ENCODE measurements around the gene TSPYL1. TPM values are rescaled to one million over a fixed set of nuclear protein-coding genes. Genes with fewer than 3 reads are reported as not detected.

The TSPYL1 gene
- total and polyA plus RNA-seq, 9 donors: 41.9 to 65.8 (median 53.8) TPM

DNA sequence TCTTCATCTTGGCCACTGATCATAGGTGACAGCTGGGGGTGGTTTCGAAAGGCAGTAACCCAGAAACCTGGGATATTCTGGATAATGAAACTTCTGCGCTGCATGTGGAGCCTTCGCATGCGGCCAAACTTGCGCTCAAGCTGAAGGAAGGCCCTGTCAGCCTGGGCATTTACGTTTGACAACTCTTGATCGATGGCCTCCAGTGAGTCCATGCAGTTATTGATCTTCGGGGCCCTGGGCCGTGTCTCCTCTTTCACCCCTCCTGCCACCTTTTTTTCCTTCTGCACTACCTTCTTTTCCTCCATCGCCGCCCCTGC lies 26.6 kb downstream of the TSPYL1 start:
- H3K4me3 ChIP-seq (ENCODE audit: low read length): peak overlapping the region; percentile 81
- no peaks in the 10 kb centered on the region for H3K27me3 ChIP-seq (ENCODE audit: control insufficient read depth, insufficient read depth, low read length)
- H3K9me3 ChIP-seq (replicated peaks; ENCODE audit: control insufficient read depth, low read depth, low read length): no peaks in the 10 kb centered on the region
- peak; percentile 19 for DNase-seq
- H3K4me1 ChIP-seq (ENCODE audit: control insufficient read depth, insufficient read depth, low read length): peaks cover 27% of the 10 kb centered on the region
- WGBS (ENCODE audit: insufficient coverage): 26% methylated on average over 11 of the region's 11 CpGs
- peak overlapping the region; percentile 95 for H3K27ac ChIP-seq (ENCODE audit: low read length)
- H3K36me3 ChIP-seq (ENCODE audit: control insufficient read depth, insufficient read depth, low read length): peaks cover 10% of the 10 kb centered on the region

DNA sequence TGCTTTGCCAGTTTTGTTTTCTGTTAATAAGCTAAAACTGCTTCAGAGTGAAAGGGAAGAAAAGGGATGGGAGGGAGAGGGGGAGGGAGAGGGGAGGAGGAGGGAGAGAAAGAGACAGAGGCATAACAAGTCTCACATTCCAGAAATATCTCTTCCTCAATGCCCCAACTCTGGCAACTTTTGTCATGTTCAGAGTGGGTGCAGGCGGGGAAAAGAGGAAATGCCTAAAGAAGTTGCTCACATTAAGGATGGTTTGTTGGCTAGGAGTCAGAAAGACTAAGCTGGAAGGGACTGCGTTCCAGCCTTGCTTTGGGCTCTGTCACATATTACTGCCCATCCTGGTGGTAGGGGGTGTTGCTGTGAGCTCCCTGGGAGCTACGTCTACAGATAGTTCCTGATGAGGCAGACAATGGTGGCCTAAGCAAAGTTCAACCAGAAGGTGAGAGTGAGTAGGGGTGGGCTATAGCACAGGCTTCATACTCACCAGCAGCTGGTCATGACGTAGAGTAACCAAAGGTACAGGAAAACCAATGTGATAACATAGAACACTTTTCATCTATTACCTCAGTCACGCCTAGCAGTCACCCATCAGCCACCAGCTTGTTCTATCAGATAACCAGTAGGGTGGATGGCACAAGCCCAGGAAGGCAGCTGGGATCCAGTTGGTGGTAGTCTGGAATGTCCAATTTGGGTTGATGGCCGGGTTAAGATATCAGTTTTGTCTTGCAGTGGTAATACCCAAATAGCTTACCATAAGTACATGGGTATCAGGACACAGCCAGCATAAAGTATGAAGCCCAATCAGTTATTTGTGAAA lies 28.0 kb downstream of the TSPYL1 start:
- no peaks in the 10 kb centered on the region for H3K9me3 ChIP-seq (replicated peaks; ENCODE audit: control insufficient read depth, low read depth, low read length)
- peak; percentile 18 for DNase-seq
- H3K36me3 ChIP-seq (ENCODE audit: control insufficient read depth, insufficient read depth, low read length): peaks cover 10% of the 10 kb centered on the region
- H3K4me3 ChIP-seq (ENCODE audit: low read length): no peak overlapping the region
- no peaks in the 10 kb centered on the region for H3K27me3 ChIP-seq (ENCODE audit: control insufficient read depth, insufficient read depth, low read length)
- no peak overlapping the region for H3K27ac ChIP-seq (ENCODE audit: low read length)
- peaks cover 27% of the 10 kb centered on the region for H3K4me1 ChIP-seq (ENCODE audit: control insufficient read depth, insufficient read depth, low read length)
- 67% methylated on average over 1 of the region's 6 CpGs for WGBS (ENCODE audit: insufficient coverage)

DNA sequence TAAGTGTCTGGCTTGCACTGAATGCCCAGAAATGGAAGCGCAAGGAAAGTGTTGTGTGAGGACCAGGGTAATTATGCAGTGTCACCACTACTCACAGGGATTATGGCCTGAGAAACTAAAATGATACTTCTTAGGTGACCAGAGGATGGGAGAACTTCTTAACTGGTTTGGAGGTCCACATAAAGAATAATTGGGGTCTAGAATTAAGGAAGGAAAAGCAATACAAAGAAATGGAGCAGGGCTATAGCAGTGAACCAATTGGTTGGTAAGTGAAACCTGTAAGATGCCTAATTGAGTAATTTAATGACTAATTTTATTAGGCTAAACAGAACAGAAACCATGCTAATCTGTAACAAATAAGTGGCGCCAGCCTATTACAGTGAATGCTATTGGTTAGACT lies 31.2 kb downstream of the TSPYL1 start:
- H3K4me1 ChIP-seq (ENCODE audit: control insufficient read depth, insufficient read depth, low read length): peaks cover 25% of the 10 kb centered on the region
- H3K27ac ChIP-seq (ENCODE audit: low read length): no peak overlapping the region
- H3K4me3 ChIP-seq (ENCODE audit: low read length): no peak overlapping the region
- DNase-seq: no peak
- H3K9me3 ChIP-seq (replicated peaks; ENCODE audit: control insufficient read depth, low read depth, low read length): no peaks in the 10 kb centered on the region
- H3K27me3 ChIP-seq (ENCODE audit: control insufficient read depth, insufficient read depth, low read length): no peaks in the 10 kb centered on the region
- WGBS (ENCODE audit: insufficient coverage): 88% methylated on average over 1 of the region's 2 CpGs
- H3K36me3 ChIP-seq (ENCODE audit: control insufficient read depth, insufficient read depth, low read length): peaks cover 12% of the 10 kb centered on the region

DNA sequence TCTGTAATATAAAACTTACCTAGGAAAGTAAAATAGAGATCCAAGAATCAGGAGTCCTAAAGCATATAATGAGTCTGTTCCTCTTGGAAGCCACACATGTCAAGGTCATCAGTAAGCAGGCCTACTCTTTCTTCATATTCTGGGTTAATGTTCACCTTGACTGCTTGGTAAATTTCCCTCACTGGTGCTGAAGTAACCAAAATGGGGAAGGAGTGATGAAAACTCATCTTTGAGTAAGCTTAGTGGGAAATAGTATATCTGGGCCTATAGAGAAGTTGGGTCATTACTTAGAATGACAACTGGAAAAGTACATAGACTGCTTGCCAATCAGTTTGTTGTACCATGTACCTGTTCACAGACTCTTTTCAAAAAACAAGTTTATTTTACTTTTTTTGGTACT lies 32.4 kb downstream of the TSPYL1 start:
- no peaks in the 10 kb centered on the region for H3K27me3 ChIP-seq (ENCODE audit: control insufficient read depth, insufficient read depth, low read length)
- no peaks in the 10 kb centered on the region for H3K9me3 ChIP-seq (replicated peaks; ENCODE audit: control insufficient read depth, low read depth, low read length)
- H3K27ac ChIP-seq (ENCODE audit: low read length): no peak overlapping the region
- no peak for DNase-seq
- H3K4me1 ChIP-seq (ENCODE audit: control insufficient read depth, insufficient read depth, low read length): peaks cover 15% of the 10 kb centered on the region
- H3K36me3 ChIP-seq (ENCODE audit: control insufficient read depth, insufficient read depth, low read length): peaks cover 12% of the 10 kb centered on the region
- H3K4me3 ChIP-seq (ENCODE audit: low read length): no peak overlapping the region

GRCh38 chr6:116246089-116246488 lies 33.6 kb downstream of the TSPYL1 start:
- no CpG with 5 or more reads among the region's 4 CpGs for WGBS (ENCODE audit: insufficient coverage)

DNA sequence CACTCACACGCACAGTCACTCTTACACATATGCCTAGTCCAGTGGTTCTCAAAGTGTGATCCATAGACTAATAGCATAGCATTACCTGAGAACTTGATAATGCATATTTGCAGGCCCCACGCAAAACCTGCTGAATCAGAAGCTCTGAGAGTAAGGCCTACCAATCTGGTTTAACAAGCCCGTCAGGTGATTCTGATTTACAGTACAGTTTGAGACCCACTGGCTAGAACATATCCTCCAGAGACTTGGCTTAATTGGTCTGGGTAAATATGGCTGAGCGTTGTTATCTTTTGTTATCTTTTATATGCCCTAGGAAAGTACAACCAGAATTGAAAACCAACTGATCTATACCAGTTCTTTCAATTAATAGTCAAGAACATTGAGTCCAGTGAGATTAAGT lies 35.4 kb downstream of the TSPYL1 start:
- no peak overlapping the region for H3K4me3 ChIP-seq (ENCODE audit: low read length)
- H3K27me3 ChIP-seq (ENCODE audit: control insufficient read depth, insufficient read depth, low read length): no peaks in the 10 kb centered on the region
- no peaks in the 10 kb centered on the region for H3K9me3 ChIP-seq (replicated peaks; ENCODE audit: control insufficient read depth, low read depth, low read length)
- no peak for DNase-seq
- WGBS (ENCODE audit: insufficient coverage): 100% methylated on average over 1 of the region's 4 CpGs
- H3K36me3 ChIP-seq (ENCODE audit: control insufficient read depth, insufficient read depth, low read length): peaks cover 2% of the 10 kb centered on the region
- no peaks in the 10 kb centered on the region for H3K4me1 ChIP-seq (ENCODE audit: control insufficient read depth, insufficient read depth, low read length)
- no peak overlapping the region for H3K27ac ChIP-seq (ENCODE audit: low read length)

More at GRCh38 chr6:116246089-116246488, 33.6 kb downstream of the TSPYL1 start:
- Histone ChIP-seq H3K27ac (ENCODE audit: low read length) (no peak overlapping the region), H3K4me3 (ENCODE audit: low read length) (no peak overlapping the region), H3K4me1 (ENCODE audit: control insufficient read depth, insufficient read depth, low read length) (peaks cover 6% of the 10 kb centered on the region), H3K27me3 (ENCODE audit: control insufficient read depth, insufficient read depth, low read length) (no peaks in the 10 kb centered on the region), H3K9me3 (replicated peaks; ENCODE audit: control insufficient read depth, low read depth, low read length) (no peaks in the 10 kb centered on the region), H3K36me3 (ENCODE audit: control insufficient read depth, insufficient read depth, low read length) (peaks cover 7% of the 10 kb centered on the region)
- DNase-seq: no peak

DNA sequence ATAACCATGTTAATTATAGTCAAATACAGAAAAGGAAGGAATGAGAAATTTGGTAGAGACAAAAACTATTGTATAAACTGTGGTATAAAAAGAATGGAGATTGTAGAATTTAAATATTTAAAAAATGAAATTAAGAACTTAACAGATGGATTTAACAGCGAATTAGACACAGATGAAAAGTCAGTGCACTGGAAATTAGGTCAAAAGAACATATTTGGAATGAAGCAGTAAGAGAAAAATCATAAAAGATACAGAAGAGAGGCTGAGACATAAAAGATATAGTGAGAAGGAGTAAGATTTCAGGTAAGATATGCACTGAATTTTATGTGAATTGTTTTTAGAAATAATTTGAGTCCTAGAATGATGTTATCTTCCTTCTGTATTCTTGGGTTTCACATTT lies 39.9 kb downstream of the TSPYL1 start:
- Histone ChIP-seq H3K36me3 (ENCODE audit: control insufficient read depth, insufficient read depth, low read length) (peaks cover 8% of the 10 kb centered on the region), H3K4me3 (ENCODE audit: low read length) (no peak overlapping the region), H3K27me3 (ENCODE audit: control insufficient read depth, insufficient read depth, low read length) (no peaks in the 10 kb centered on the region), H3K27ac (ENCODE audit: low read length) (no peak overlapping the region), H3K4me1 (ENCODE audit: control insufficient read depth, insufficient read depth, low read length) (no peaks in the 10 kb centered on the region), H3K9me3 (replicated peaks; ENCODE audit: control insufficient read depth, low read depth, low read length) (no peaks in the 10 kb centered on the region)
- no CpG with 5 or more reads among the region's 1 CpG for WGBS (ENCODE audit: insufficient coverage)
- no peak for DNase-seq

DNA sequence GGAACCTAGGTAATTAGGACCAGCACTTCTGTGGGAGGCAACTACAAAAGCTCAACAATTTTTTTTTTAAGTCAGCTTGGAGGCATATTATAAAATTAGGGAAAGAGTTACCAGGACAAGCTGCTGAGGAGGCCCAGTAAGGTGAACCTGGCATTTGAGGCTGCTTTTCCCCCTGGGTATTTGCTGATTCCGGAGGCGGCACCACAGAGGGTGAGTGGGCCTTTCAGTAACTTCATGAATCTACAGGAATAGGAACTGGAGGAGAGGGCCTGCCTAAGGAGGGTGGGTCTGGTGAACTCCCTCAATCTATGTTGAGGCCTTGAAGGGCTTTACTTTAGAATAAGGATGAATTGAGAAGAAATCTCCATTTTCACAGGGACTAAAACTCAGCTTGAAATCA lies 40.5 kb downstream of the TSPYL1 start:
- Histone ChIP-seq H3K27ac (ENCODE audit: low read length) (no peak overlapping the region), H3K4me3 (ENCODE audit: low read length) (no peak overlapping the region), H3K27me3 (ENCODE audit: control insufficient read depth, insufficient read depth, low read length) (no peaks in the 10 kb centered on the region), H3K4me1 (ENCODE audit: control insufficient read depth, insufficient read depth, low read length) (no peaks in the 10 kb centered on the region), H3K36me3 (ENCODE audit: control insufficient read depth, insufficient read depth, low read length) (peaks cover 7% of the 10 kb centered on the region), H3K9me3 (replicated peaks; ENCODE audit: control insufficient read depth, low read depth, low read length) (no peaks in the 10 kb centered on the region)
- no CpG with 5 or more reads among the region's 2 CpGs for WGBS (ENCODE audit: insufficient coverage)
- no peak for DNase-seq

DNA sequence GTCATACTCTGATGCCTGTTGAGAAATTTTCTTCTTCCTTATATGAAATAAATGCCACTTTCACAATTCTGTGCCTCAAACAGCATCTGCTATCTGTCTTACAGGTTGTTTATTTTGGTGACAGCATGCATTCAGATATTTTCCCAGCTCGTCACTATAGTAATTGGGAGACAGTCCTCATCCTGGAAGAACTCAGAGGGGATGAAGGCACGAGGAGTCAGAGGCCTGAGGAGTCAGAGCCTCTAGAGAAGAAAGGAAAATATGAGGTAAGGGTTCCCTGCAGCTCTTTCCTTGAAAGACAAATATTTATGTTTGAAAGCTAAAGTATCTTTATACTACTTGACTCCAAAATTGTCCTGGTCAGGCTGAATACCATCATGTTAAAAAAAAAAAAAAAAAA lies 41.6 kb downstream of the TSPYL1 start:
- Histone ChIP-seq H3K27ac (ENCODE audit: low read length) (no peak overlapping the region), H3K36me3 (ENCODE audit: control insufficient read depth, insufficient read depth, low read length) (peaks cover 6% of the 10 kb centered on the region), H3K4me1 (ENCODE audit: control insufficient read depth, insufficient read depth, low read length) (no peaks in the 10 kb centered on the region), H3K4me3 (ENCODE audit: low read length) (no peak overlapping the region), H3K27me3 (ENCODE audit: control insufficient read depth, insufficient read depth, low read length) (no peaks in the 10 kb centered on the region), H3K9me3 (replicated peaks; ENCODE audit: control insufficient read depth, low read depth, low read length) (no peaks in the 10 kb centered on the region)
- no peak for DNase-seq
- WGBS (ENCODE audit: insufficient coverage): 60% methylated on average over 1 of the region's 2 CpGs

- Histone ChIP-seq H3K4me3 (ENCODE audit: low read length) (no peak overlapping the region), H3K4me1 (ENCODE audit: control insufficient read depth, insufficient read depth, low read length) (no peaks in the 10 kb centered on the region), H3K9me3 (replicated peaks; ENCODE audit: control insufficient read depth, low read depth, low read length) (no peaks in the 10 kb centered on the region), H3K27me3 (ENCODE audit: control insufficient read depth, insufficient read depth, low read length) (no peaks in the 10 kb centered on the region), H3K36me3 (ENCODE audit: control insufficient read depth, insufficient read depth, low read length) (peaks cover 6% of the 10 kb centered on the region), H3K27ac (ENCODE audit: low read length) (no peak overlapping the region)
- no CpG with 5 or more reads among the region's 3 CpGs for WGBS (ENCODE audit: insufficient coverage)
- DNase-seq: no peak
Observed at GRCh38 chr6:116234689-116235088, 45.0 kb downstream of the TSPYL1 start.

Data from muscle of leg (tissue), 11 donors.